Loucy (cell line): ENCODE measurements around the gene RBM18.

Source experiments
- H2AFZ ChIP-seq: fragments of 200-600 bp; sonication (generic); 2 replicates; pipeline ENCODE4 v1.6.0; 2016; ENCODE audit warnings: antibody characterized with exemption, mild to moderate bottlenecking, low read length, moderate library complexity
- H3F3A ChIP-seq: fragments of 200-600 bp; 2 replicates; pipeline ENCODE4 v1.6.0; 2016; ENCODE audit warnings: antibody characterized with exemption, low read depth, mild to moderate bottlenecking
- H3K27me3 ChIP-seq: fragments of 200-600 bp; sonication (generic); 2 replicates; pipeline ENCODE4 v1.6.1; 2014; ENCODE audit warnings: low read length, mild to moderate bottlenecking; ENCODE audit not compliant: insufficient read depth, poor library complexity, severe bottlenecking
- H3K36me3 ChIP-seq: fragments of 200-600 bp; sonication (generic); 2 replicates; pipeline ENCODE4 v1.6.1; 2016; ENCODE audit warnings: low read length; ENCODE audit not compliant: insufficient read depth
- H3K4me1 ChIP-seq: fragments of 200-600 bp; sonication (generic); 2 replicates; pipeline ENCODE4 v1.5.1; 2014; ENCODE audit warnings: low read length, mild to moderate bottlenecking; ENCODE audit not compliant: insufficient read depth, poor library complexity, severe bottlenecking
- H3K4me2 ChIP-seq: fragments of 200-600 bp; sonication (generic); 2 replicates; pipeline ENCODE4 v1.6.0; 2014; ENCODE audit warnings: antibody characterized with exemption, low read length, low read depth, mild to moderate bottlenecking; ENCODE audit not compliant: poor library complexity, severe bottlenecking
- H3K4me3 ChIP-seq: fragments of 200-600 bp; sonication (generic); 2 replicates; pipeline ENCODE4 v1.5.1; 2014; ENCODE audit warnings: low read length, mild to moderate bottlenecking, mixed read lengths; ENCODE audit not compliant: poor library complexity, severe bottlenecking
- H3K79me2 ChIP-seq: fragments of 200-600 bp; sonication (generic); 2 replicates; pipeline ENCODE4 v1.6.1; 2014; ENCODE audit warnings: low read length; ENCODE audit not compliant: insufficient read depth
- H3K9ac ChIP-seq: fragments of 200-600 bp; sonication (generic); 2 replicates; pipeline ENCODE4 v1.6.0; 2014; ENCODE audit warnings: mild to moderate bottlenecking, low read depth, low read length, moderate library complexity; ENCODE audit not compliant: poor library complexity, severe bottlenecking
- H3K9me2 ChIP-seq: fragments of 200-600 bp; sonication (generic); replicated peaks from 2 replicates; pipeline ENCODE4 v1.6.1; 2016; ENCODE audit warnings: low read depth, low read length, mixed read lengths
- H3K9me3 ChIP-seq: fragments of 200-600 bp; sonication (generic); 2 replicates; pipeline ENCODE4 v1.6.1; 2014; ENCODE audit warnings: mild to moderate bottlenecking, antibody characterized with exemption, low read length, low read depth; ENCODE audit not compliant: insufficient read depth
- H4K20me1 ChIP-seq: fragments of 200-600 bp; sonication (generic); 2 replicates; pipeline ENCODE4 v1.6.0; 2014; ENCODE audit warnings: antibody characterized with exemption, low read length, mild to moderate bottlenecking; ENCODE audit not compliant: insufficient read depth, poor library complexity, severe bottlenecking
- EZH2phosphoT487 ChIP-seq: fragments of 200-600 bp; IDR thresholded peaks from 2 replicates; pipeline ENCODE4 v1.6.1; 2018; ENCODE audit warnings: antibody characterized with exemption, mild to moderate bottlenecking, moderate library complexity, borderline replicate concordance
- TF ChIP-seq, protein P1 (sequence below): fragments of 200-600 bp; sonication (generic); conservative IDR thresholded peaks from 2 replicates; pipeline ENCODE4 v1.5.1; 2014; ENCODE audit warnings: mild to moderate bottlenecking, antibody characterized with exemption, low read length

Gene RBM18

GRCh38 chr9:122268041-122268814 lies 3.6 kb upstream of the RBM18 start:
- Histone ChIP-seq H3K4me1 (peaks cover 20% of the 10 kb centered on the region), H3K79me2 (peaks cover 46% of the 10 kb centered on the region), H3K4me2 (peak overlapping the region; percentile 2), H4K20me1 (peaks cover 11% of the 10 kb centered on the region), H3K9me3 (no peaks in the 10 kb centered on the region), H3F3A (no peaks in the 10 kb centered on the region), H2AFZ (no peak overlapping the region), H3K9ac (no peak overlapping the region), H3K36me3 (no peaks in the 10 kb centered on the region), H3K4me3 (no peak overlapping the region), H3K9me2 (no peaks in the 10 kb centered on the region), H3K27me3 (no peaks in the 10 kb centered on the region)
- TF ChIP-seq EZH2phosphoT487 = no peak
- TF ChIP-seq, protein P1, sequence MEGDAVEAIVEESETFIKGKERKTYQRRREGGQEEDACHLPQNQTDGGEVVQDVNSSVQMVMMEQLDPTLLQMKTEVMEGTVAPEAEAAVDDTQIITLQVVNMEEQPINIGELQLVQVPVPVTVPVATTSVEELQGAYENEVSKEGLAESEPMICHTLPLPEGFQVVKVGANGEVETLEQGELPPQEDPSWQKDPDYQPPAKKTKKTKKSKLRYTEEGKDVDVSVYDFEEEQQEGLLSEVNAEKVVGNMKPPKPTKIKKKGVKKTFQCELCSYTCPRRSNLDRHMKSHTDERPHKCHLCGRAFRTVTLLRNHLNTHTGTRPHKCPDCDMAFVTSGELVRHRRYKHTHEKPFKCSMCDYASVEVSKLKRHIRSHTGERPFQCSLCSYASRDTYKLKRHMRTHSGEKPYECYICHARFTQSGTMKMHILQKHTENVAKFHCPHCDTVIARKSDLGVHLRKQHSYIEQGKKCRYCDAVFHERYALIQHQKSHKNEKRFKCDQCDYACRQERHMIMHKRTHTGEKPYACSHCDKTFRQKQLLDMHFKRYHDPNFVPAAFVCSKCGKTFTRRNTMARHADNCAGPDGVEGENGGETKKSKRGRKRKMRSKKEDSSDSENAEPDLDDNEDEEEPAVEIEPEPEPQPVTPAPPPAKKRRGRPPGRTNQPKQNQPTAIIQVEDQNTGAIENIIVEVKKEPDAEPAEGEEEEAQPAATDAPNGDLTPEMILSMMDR = no peak

DNA sequence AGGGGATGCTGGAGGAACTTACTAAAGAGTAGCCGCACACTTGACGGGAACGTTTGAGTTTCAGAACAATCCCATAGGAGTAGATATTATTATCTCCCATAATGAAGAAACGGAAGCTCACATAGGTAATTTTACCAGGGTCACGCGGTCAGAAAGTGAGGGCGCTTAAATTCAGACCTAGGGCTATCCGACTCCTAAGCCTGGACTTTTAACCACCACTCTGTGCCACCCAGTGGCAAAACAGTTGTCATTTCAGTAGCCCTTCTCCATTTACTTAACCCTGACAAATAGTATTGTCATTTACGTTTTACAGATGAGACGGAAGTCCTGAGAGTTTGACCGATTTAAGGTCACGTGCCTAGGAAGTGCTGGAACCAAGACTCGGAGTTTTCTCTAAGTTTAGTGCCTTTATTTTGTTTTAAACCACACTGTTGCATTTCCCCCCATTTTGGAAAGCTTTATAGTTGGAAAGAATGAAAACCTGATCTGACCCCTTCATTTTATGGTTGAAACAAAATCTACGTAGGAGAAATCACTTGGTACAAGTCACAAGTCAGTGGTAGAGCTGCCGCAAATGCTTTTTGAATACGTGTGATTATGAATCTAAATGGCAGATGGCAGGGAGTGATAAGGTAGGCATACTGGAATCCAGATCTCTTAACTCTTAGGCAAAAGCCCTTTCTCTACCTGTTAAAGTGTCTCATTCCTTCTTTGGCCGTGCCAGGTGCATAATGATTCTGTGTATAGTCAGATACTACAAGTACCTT lies 692 bp upstream of the RBM18 start:
- H3K79me2 ChIP-seq = peaks cover 74% of the 10 kb centered on the region
- H3F3A ChIP-seq = no peaks in the 10 kb centered on the region
- H3K9ac ChIP-seq = peak overlapping the region; percentile 92
- TF ChIP-seq, protein P1 = peak; percentile 24
- TF ChIP-seq EZH2phosphoT487 = no peak
- peak overlapping the region; percentile 86 for H3K4me3 ChIP-seq
- H3K9me2 ChIP-seq = no peaks in the 10 kb centered on the region
- H3K36me3 ChIP-seq = peaks cover 10% of the 10 kb centered on the region; the same call in 1 of the 2 replicates
- H3K4me1 ChIP-seq = peaks cover 47% of the 10 kb centered on the region
- peak overlapping the region; percentile 94 for H2AFZ ChIP-seq
- H4K20me1 ChIP-seq = peaks cover 26% of the 10 kb centered on the region
- H3K27me3 ChIP-seq = no peaks in the 10 kb centered on the region
- peak overlapping the region; percentile 79 for H3K4me2 ChIP-seq
- no peaks in the 10 kb centered on the region for H3K9me3 ChIP-seq

- Histone ChIP-seq H3K36me3 (peaks cover 19% of the 10 kb centered on the region; the same call in 1 of the 2 replicates), H4K20me1 (peaks cover 28% of the 10 kb centered on the region), H3K79me2 (peaks cover 80% of the 10 kb centered on the region), H2AFZ (peak overlapping the region; percentile 94; the same call in 1 of the 2 replicates), H3K4me2 (peak overlapping the region; percentile 79), H3K9me2 (no peaks in the 10 kb centered on the region), H3K4me3 (peak overlapping the region; percentile 86), H3F3A (no peaks in the 10 kb centered on the region), H3K4me1 (peaks cover 49% of the 10 kb centered on the region), H3K9ac (peak overlapping the region; percentile 92), H3K27me3 (no peaks in the 10 kb centered on the region), H3K9me3 (no peaks in the 10 kb centered on the region)
- TF ChIP-seq, protein P1 = no peak
Observed at GRCh38 chr9:122263699-122264349, 816 bp downstream of the RBM18 start.
